HG02763 (cell line): Measurements from ENCODE around the gene OR5M8.

Source experiments
- ATAC-seq: cut with Tn5 transposase; IDR thresholded peaks from one replicate; pipeline ENCODE4 v1.9.1; 2021; ENCODE audit warnings: mild to moderate bottlenecking, moderate library complexity; ENCODE audit not compliant: unreplicated experiment

The OR5M8 gene

GRCh38 chr11:56491270-56491669 is at the start of gene OR5M8:
OR5M8 (minus strand) TSS chr11:56491370; CDS start chr11:56491370, 0 bp downstream.
- no peak for ATAC-seq

- no peak for ATAC-seq
These were observed 42.0 kb upstream of the OR5M8 start for GRCh38 chr11:56533054-56533740.

- ATAC-seq = no peak
These were observed 40.7 kb upstream of the OR5M8 start for GRCh38 chr11:56531856-56532255.

GRCh38 chr11:56522008-56522407 is 30.8 kb upstream of the OR5M8 start:
- no peak for ATAC-seq

GRCh38 chr11:56513280-56513679 is 22.1 kb upstream of the OR5M8 start:
- ATAC-seq = no peak

- no peak for ATAC-seq
These were observed 18.3 kb upstream of the OR5M8 start for GRCh38 chr11:56509439-56509838.

- no peak for ATAC-seq
These were observed 5.8 kb upstream of the OR5M8 start for GRCh38 chr11:56497010-56497409.

GRCh38 chr11:56495117-56495516 is 3.9 kb upstream of the OR5M8 start:
- no peak for ATAC-seq

GRCh38 chr11:56486801-56487200 is 4.4 kb downstream of the OR5M8 start:
- no peak for ATAC-seq

GRCh38 chr11:56474729-56475235 is 16.4 kb downstream of the OR5M8 start:
- no peak for ATAC-seq

- ATAC-seq = no peak
These were observed 17.9 kb downstream of the OR5M8 start, which contains the start of gene OR5M3 for GRCh38 chr11:56473252-56473651. OR5M3 (minus strand) TSS chr11:56473352; CDS start chr11:56470497, 2,855 bp downstream.

- no peak for ATAC-seq
These were observed 34.1 kb downstream of the OR5M8 start for GRCh38 chr11:56457076-56457475.

- no peak for ATAC-seq
These were observed 37.6 kb downstream of the OR5M8 start for GRCh38 chr11:56453521-56453920.
